ENCODE results near the gene TBC1D3D.
"Not testable (repeated sequence)": the region's sequence is repeated elsewhere in the genome, so short reads cannot be mapped to it uniquely, and the experiment has no call there.

Gene TBC1D3D

DNA sequence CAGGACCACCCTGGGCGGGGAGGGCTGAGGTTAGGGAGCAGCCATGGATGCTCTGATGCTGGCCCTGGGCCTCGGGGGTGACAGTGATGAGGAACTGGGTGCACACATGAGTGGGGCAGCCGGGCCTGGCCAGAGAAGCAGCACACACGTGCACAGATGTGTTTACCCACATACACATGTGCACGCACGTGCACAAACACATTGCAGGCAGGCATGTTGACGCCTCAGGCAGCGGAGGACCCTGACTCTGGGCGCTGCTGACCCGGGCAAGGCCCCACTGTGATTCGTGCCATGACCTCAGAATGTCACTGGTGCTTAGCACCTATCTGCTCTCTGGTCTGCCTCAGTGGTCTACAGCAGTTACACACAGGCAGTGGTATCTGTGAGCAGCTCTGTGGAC is at the start of gene TBC1D3D:
Gene TBC1D3D, plus strand, starts transcription at position 301 of the 400 bp plus-strand sequence. CDS start 1,585 bp downstream, outside the sequence.
- not testable (repeated sequence) for DNase-seq (ENCODE audit: low spot score)

DNA sequence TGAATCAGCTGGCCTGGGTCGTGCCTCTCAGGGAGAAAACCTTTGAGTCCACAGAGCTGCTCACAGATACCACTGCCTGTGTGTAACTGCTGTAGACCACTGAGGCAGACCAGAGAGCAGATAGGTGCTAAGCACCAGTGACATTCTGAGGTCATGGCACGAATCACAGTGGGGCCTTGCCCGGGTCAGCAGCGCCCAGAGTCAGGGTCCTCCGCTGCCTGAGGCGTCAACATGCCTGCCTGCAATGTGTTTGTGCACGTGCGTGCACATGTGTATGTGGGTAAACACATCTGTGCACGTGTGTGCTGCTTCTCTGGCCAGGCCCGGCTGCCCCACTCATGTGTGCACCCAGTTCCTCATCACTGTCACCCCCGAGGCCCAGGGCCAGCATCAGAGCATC is 14.8 kb upstream of the TBC1D3D start, which contains the start of gene TBC1D3L:
Gene TBC1D3L, minus strand, starts transcription at position 101 of the 400 bp plus-strand sequence. CDS start 1,540 bp downstream, outside the sequence.
- DNase-seq (ENCODE audit: low spot score), result not testable (repeated sequence)

All from HuH-7.5 (cell line).